ENCODE data around the gene ACAP1.

GRCh38 chr17:7325031-7325528, 11.2 kb upstream of the ACAP1 start:
- TF ChIP-seq CTCF (IDR thresholded peaks at IDR 0.05; ENCODE audit: low read length): no peak
- TF ChIP-seq EZH2 (IDR thresholded peaks at IDR 0.05; ENCODE audit: borderline replicate concordance, low read length): no peak
